Measurements from ENCODE around the gene CPLANE1.
"Not testable (repeated sequence)": the region's sequence is repeated elsewhere in the genome, so short reads cannot be mapped to it uniquely, and the experiment has no call there.

The CPLANE1 gene

GRCh38 chr5:37207802-37208201 is 41.4 kb downstream of the CPLANE1 start:
- no peak for DNase-seq

- DNase-seq, result no peak
These were observed 42.4 kb downstream of the CPLANE1 start for GRCh38 chr5:37206736-37207135.

GRCh38 chr5:37198842-37199241 is 50.3 kb downstream of the CPLANE1 start:
- DNase-seq, result no peak

GRCh38 chr5:37198061-37198460 is 51.1 kb downstream of the CPLANE1 start:
- DNase-seq, result no peak

- no peak for DNase-seq
These were observed 51.7 kb downstream of the CPLANE1 start for GRCh38 chr5:37197340-37198050.

GRCh38 chr5:37190592-37190991 is 58.6 kb downstream of the CPLANE1 start:
- DNase-seq, result no peak

- DNase-seq, result no peak
These were observed 59.8 kb downstream of the CPLANE1 start for GRCh38 chr5:37189355-37189754.

GRCh38 chr5:37187465-37187977 is 61.7 kb downstream of the CPLANE1 start:
- no peak for DNase-seq

GRCh38 chr5:37184748-37185364 is 64.3 kb downstream of the CPLANE1 start:
- DNase-seq, result no peak

- DNase-seq, result no peak
These were observed 66.5 kb downstream of the CPLANE1 start for GRCh38 chr5:37182667-37183066.

- DNase-seq, result no peak
These were observed 74.2 kb downstream of the CPLANE1 start for GRCh38 chr5:37174928-37175327.

GRCh38 chr5:37172957-37173356 is 76.2 kb downstream of the CPLANE1 start:
- DNase-seq, result no peak

GRCh38 chr5:37170856-37171255 is 78.3 kb downstream of the CPLANE1 start:
- no peak for DNase-seq

- DNase-seq, result no peak
These were observed 83.0 kb downstream of the CPLANE1 start for GRCh38 chr5:37166197-37166596.

GRCh38 chr5:37165761-37166160 is 83.4 kb downstream of the CPLANE1 start:
- DNase-seq, result no peak

- DNase-seq, result no peak
These were observed 95.5 kb downstream of the CPLANE1 start for GRCh38 chr5:37153661-37154060.

GRCh38 chr5:37146896-37147295 is 102.3 kb downstream of the CPLANE1 start:
- no peak for DNase-seq

- no peak for DNase-seq
These were observed 112.5 kb downstream of the CPLANE1 start for GRCh38 chr5:37136694-37137093.

GRCh38 chr5:37135312-37135711 is 113.9 kb downstream of the CPLANE1 start:
- DNase-seq, result not testable (repeated sequence)

GRCh38 chr5:37133939-37134338 is 115.2 kb downstream of the CPLANE1 start:
- no peak for DNase-seq

GRCh38 chr5:37132646-37133045 is 116.5 kb downstream of the CPLANE1 start:
- DNase-seq, result no peak

- no peak for DNase-seq
These were observed 127.7 kb downstream of the CPLANE1 start for GRCh38 chr5:37121465-37121864.

- no peak for DNase-seq
These were observed 128.1 kb downstream of the CPLANE1 start for GRCh38 chr5:37121027-37121426.

GRCh38 chr5:37120270-37120669 is 128.9 kb downstream of the CPLANE1 start:
- no peak for DNase-seq

GRCh38 chr5:37116359-37116758 is 132.8 kb downstream of the CPLANE1 start:
- DNase-seq, result no peak
